ENCODE results near the gene C9orf50.

The C9orf50 gene

DNA sequence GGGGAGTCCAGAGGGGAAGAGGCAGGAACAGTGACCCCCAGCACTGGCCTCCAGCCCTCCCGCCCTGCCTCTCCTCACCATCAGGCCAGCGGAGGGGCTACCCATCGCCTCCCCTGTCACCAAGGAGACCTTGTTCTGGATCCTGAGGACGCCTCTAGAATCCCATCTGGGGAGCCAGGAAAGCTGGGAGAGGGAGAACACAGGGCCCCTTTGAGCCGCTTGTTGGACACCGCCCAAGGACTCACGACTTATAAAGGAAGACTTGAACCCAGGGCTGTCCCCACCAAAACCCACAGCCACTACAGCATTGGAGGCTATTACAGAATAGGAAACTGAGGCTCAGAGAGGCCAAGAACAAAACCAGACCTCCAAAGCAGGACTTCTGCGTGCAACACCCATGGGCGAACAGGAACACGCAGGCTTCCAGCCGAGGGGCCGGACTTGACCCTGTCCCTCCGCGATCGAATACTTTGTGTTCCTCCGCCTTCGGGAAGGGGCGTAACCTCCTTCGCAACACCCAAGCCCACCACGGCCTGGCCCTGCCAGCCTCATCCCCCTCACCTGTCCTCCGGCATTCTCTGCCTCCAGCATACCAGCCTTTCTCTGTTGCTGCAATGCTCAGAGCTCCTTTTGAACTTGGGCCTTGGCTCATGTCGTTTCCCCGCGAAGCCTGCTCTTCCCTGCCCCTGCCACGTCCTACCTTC, 54.2 kb downstream of the C9orf50 start:
- Histone ChIP-seq H3K36me3 (ENCODE audit: control insufficient read depth, insufficient read depth, low read length) (no peaks in the 10 kb centered on the region), H3K4me3 (replicated peaks; ENCODE audit: low read depth, low read length) (no peak overlapping the region), H3K27me3 (replicated peaks; ENCODE audit: control insufficient read depth, insufficient read depth, low read length) (peaks cover 2% of the 10 kb centered on the region)
- TF ChIP-seq, protein P1, sequence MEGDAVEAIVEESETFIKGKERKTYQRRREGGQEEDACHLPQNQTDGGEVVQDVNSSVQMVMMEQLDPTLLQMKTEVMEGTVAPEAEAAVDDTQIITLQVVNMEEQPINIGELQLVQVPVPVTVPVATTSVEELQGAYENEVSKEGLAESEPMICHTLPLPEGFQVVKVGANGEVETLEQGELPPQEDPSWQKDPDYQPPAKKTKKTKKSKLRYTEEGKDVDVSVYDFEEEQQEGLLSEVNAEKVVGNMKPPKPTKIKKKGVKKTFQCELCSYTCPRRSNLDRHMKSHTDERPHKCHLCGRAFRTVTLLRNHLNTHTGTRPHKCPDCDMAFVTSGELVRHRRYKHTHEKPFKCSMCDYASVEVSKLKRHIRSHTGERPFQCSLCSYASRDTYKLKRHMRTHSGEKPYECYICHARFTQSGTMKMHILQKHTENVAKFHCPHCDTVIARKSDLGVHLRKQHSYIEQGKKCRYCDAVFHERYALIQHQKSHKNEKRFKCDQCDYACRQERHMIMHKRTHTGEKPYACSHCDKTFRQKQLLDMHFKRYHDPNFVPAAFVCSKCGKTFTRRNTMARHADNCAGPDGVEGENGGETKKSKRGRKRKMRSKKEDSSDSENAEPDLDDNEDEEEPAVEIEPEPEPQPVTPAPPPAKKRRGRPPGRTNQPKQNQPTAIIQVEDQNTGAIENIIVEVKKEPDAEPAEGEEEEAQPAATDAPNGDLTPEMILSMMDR (IDR thresholded peaks at IDR 0.05; ENCODE audit: insufficient read depth, low read length, poor library complexity, severe bottlenecking): no peak
- DNase-seq (ENCODE audit: extremely low read depth, insufficient read length): no peak

DNA sequence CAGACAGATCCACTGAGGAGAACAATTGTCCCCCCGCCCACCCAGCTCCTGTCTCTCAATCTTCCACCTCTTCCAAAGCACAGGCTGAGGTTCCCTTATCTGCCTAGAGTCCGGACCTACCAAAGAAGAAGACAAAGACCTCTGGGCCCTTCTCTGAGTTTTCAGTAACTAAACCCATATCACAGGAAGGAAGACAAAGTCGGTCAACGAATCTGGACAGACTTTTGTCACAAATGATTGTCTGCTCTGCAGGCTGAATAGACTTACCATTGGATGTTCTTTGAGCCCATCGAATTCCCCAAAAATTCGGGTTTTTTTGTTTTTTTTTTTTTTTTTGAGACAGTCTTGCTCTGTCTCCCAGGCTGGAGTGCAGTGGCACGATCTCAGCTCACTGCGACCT, 58.0 kb downstream of the C9orf50 start:
- Histone ChIP-seq H3K36me3 (ENCODE audit: control insufficient read depth, insufficient read depth, low read length) (no peaks in the 10 kb centered on the region), H3K27me3 (replicated peaks; ENCODE audit: control insufficient read depth, insufficient read depth, low read length) (peaks cover under 1% of the 10 kb centered on the region), H3K4me3 (replicated peaks; ENCODE audit: low read depth, low read length) (no peak overlapping the region)
- TF ChIP-seq, protein P1 (IDR thresholded peaks at IDR 0.05; ENCODE audit: insufficient read depth, low read length, poor library complexity, severe bottlenecking): no peak
- no peak for DNase-seq (ENCODE audit: extremely low read depth, insufficient read length)

DNA sequence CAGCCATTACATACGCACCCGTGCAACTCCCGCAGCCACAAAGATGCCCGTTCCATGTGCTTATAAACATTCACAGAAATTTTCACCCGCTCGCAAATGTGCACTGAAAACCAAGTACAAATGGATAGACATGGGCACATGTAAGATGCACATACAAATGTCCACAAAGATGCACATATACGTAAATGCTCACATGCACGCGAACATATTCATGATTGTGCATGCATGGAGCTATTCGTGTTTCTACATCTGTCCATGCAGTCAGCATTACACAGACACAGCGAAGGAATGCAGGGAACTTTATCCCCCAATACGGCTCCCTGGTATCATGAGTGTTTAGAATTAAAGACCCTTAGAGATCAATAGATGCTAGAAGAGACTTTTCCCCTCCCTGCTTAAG, 58.4 kb downstream of the C9orf50 start:
- no peaks in the 10 kb centered on the region for H3K36me3 ChIP-seq (ENCODE audit: control insufficient read depth, insufficient read depth, low read length)
- no peak for DNase-seq (ENCODE audit: extremely low read depth, insufficient read length)
- H3K4me3 ChIP-seq (replicated peaks; ENCODE audit: low read depth, low read length): no peak overlapping the region
- H3K27me3 ChIP-seq (replicated peaks; ENCODE audit: control insufficient read depth, insufficient read depth, low read length): no peaks in the 10 kb centered on the region; the same call in none of the 2 replicates
- TF ChIP-seq, protein P1 (IDR thresholded peaks at IDR 0.05; ENCODE audit: insufficient read depth, low read length, poor library complexity, severe bottlenecking): no peak
